HG03469 (cell line): ENCODE measurements around the gene GABRB2.
"Not testable (repeated sequence)": the region's sequence is repeated elsewhere in the genome, so short reads cannot be mapped to it uniquely, and the experiment has no call there.

ENCODE experiments used
- ATAC-seq: cut with Tn5 transposase; IDR thresholded peaks from one replicate; pipeline ENCODE4 v1.9.1; 2021; ENCODE audit warnings: mild to moderate bottlenecking, moderate library complexity, moderate number of reproducible peaks; ENCODE audit not compliant: unreplicated experiment

The GABRB2 gene

DNA sequence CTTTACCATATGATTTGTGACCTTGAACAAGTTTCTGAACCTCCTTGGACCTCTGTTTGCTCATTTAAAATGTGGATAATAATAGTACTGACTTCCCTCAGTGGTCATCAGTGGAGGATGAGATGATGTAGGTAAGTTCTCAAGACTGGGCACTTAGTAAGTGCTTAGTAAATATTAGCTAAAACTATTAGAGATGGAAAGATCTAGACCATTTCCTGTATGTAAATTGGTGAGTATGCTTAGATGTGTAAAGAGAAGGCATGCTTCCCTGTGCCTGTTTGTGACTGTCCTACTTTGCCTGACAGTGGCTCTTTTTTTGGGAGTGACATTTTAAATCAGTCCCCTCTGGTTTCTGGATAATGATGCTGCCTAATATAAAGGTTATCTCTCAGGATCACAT lies 288.1 kb downstream of the GABRB2 start:
- peak; percentile 41 for ATAC-seq

DNA sequence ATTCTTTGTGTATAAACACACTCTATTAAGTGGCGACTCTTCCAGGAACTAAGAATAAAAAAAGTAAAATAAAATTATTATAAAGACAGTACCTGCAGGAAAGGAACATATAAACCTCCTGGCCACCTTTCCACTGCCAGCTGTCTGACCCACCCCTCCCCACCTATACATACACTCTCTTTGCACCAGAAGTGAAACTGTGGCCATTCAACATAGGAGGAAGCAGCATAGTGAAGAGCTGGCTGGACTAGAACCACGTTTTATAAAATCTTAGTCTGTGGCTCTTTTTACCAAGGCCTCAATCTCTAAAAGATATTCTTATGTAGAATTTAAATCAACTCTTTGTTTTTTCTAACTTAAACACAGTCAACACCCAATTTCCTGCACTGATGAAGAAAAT lies 289.6 kb downstream of the GABRB2 start:
- no peak for ATAC-seq

DNA sequence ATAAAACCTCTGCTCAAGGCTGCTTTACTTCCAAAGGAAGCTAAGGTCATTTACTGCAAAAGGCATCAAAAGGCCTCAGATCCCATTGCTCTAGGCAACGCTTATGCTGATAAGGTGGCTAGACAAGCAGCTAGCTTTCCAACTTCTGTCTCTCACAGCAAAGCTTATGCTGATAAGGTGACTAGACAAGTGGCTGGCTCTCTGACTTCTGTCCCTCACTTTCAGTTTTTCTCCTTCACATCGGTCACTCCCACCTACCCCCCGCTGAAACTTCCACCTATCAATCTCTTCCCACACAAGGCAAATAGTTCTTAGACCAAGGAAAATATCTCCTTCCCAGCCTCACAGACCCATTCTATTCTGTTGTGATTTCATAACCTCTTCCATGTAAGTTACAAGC lies 293.6 kb downstream of the GABRB2 start:
- ATAC-seq, result not testable (repeated sequence)

DNA sequence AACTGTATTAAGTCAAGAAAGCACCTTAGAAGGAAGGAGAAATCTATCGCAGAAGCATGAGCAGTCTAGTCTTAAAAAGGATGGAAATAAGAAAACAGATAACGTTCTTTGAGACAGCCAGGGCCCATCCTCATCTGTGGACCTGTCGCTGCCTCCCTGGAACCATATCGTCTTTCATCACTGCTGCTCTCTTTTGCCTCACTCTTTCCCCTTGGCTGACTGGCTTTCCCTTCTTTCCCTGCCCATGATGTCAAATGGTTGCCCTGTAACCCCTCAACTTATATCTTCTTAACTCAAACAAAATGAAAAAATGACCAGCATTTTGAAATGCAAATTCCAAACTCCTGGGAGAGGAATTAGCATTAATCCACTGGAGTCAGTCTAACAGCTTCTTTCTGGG lies 299.8 kb downstream of the GABRB2 start:
- ATAC-seq, result no peak

DNA sequence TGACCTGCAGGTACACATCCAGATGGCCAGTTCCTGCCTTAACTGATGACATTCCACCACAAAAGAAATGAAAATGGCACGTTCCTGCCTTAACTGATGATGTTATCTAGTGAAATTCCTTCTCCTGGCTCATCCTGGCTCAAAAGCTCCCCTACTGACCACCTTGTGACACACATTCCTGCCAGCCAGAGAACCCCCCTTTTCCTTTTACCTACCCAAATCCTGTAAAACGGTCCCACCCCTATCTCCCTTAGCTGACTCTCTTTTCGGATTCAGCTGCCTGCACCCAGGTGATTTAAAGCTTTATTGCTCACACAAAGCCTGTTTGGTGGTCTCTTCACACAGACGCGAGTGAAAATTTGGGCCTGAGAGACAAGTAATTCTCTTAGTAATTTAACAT lies 300.7 kb downstream of the GABRB2 start:
- ATAC-seq, result not testable (repeated sequence)
